Neural cell (in vitro differentiated cells): ENCODE results near the gene ODC1. TPM values are rescaled to one million over a fixed set of nuclear protein-coding genes. Genes with fewer than 3 reads are reported as not detected.

Source experiments
- H2AFZ ChIP-seq: fragments of 200-600, 300-800 bp; sonication (generic), shearing (Covaris generic); 2 replicates; pipeline ENCODE4 v1.6.0; 2014; ENCODE audit warnings: low read depth, mild to moderate bottlenecking, antibody characterized with exemption, low read length, moderate library complexity
- H3F3A ChIP-seq: fragments of 200-600 bp; shearing (Covaris generic); 2 replicates; pipeline ENCODE4 v1.6.1; 2016; ENCODE audit warnings: mild to moderate bottlenecking, moderate library complexity, mixed read lengths, antibody characterized with exemption, low read length; ENCODE audit not compliant: insufficient read depth, poor library complexity, severe bottlenecking
- H3K27ac ChIP-seq: fragments of 200-600, 300-800 bp; sonication (generic), shearing (Covaris generic); 2 replicates; pipeline ENCODE4 v1.5.1; 2014; ENCODE audit warnings: mild to moderate bottlenecking, low read length, moderate library complexity
- H3K27me3 ChIP-seq: fragments of 300-800, 200-600 bp; sonication (generic), shearing (Covaris generic); 2 replicates; pipeline ENCODE4 v1.6.0; 2014; ENCODE audit warnings: mild to moderate bottlenecking, low read depth, low read length, moderate library complexity; ENCODE audit not compliant: insufficient read depth
- H3K36me3 ChIP-seq: fragments of 300-800, 200-600 bp; sonication (generic), shearing (Covaris generic); 2 replicates; pipeline ENCODE4 v1.5.1; 2014; ENCODE audit warnings: mild to moderate bottlenecking, antibody characterized with exemption, low read length, moderate library complexity; ENCODE audit not compliant: insufficient read depth
- H3K4me2 ChIP-seq: fragments of 300-800, 200-600 bp; sonication (generic), shearing (Covaris generic); 2 replicates; pipeline ENCODE4 v1.6.0; 2014; ENCODE audit warnings: mild to moderate bottlenecking, low read length
- H3K4me3 ChIP-seq: fragments of 300-800, 200-600 bp; sonication (generic), shearing (Covaris generic); 2 replicates; pipeline ENCODE4 v1.5.1; 2014; ENCODE audit warnings: mild to moderate bottlenecking, low read length, moderate library complexity
- H3K79me2 ChIP-seq: fragments of 200-600 bp; shearing (Covaris generic); replicated peaks from 2 replicates; pipeline ENCODE4 v1.6.0; 2014; ENCODE audit warnings: mild to moderate bottlenecking, low read length, moderate library complexity; ENCODE audit not compliant: insufficient read depth
- H3K9ac ChIP-seq: fragments of 300-800, 200-600 bp; sonication (generic), shearing (Covaris generic); 2 replicates; pipeline ENCODE4 v1.6.1; 2016; ENCODE audit warnings: mild to moderate bottlenecking, low read length, mixed read lengths
- H3K9me2 ChIP-seq: fragments of 200-600 bp; shearing (Covaris generic); 2 replicates; pipeline ENCODE4 v1.6.1; 2016; ENCODE audit warnings: mild to moderate bottlenecking, low read length, mixed read lengths; ENCODE audit not compliant: insufficient read depth
- H3K9me3 ChIP-seq: fragments of 200-600, 300-800 bp; sonication (generic), shearing (Covaris generic); 2 replicates; pipeline ENCODE4 v1.6.1; 2016; ENCODE audit warnings: mild to moderate bottlenecking, mixed run types, low read length, moderate library complexity, mixed read lengths
- H4K20me1 ChIP-seq: fragments of 200-600 bp; shearing (Covaris generic); 2 replicates; pipeline ENCODE4 v1.6.1; 2016; ENCODE audit warnings: mild to moderate bottlenecking, mixed run types; ENCODE audit not compliant: insufficient read depth
- CTCF ChIP-seq: fragments of 450-650 bp; IDR thresholded peaks from 2 replicates; pipeline ENCODE4 v1.5.1; 2014; ENCODE audit warnings: antibody characterized with exemption, mild to moderate bottlenecking, moderate library complexity; ENCODE audit not compliant: poor library complexity, severe bottlenecking
- EP300 ChIP-seq: fragments of 450-650 bp; conservative IDR thresholded peaks from 2 replicates; pipeline ENCODE4 v1.6.1; 2014; ENCODE audit warnings: antibody characterized with exemption, mild to moderate bottlenecking, moderate library complexity; ENCODE audit not compliant: poor library complexity, severe bottlenecking
- EZH2 ChIP-seq: fragments of 200-600, 300-800 bp; shearing (Covaris generic), sonication (generic); IDR thresholded peaks from 2 replicates; pipeline ENCODE4 v1.6.1; 2014; ENCODE audit warnings: antibody characterized with exemption, low read length, borderline replicate concordance, mild to moderate bottlenecking; ENCODE audit not compliant: insufficient read depth, poor library complexity, severe bottlenecking
- MXI1 ChIP-seq: fragments of 450-650 bp; conservative IDR thresholded peaks from 2 replicates; pipeline ENCODE4 v1.6.1; 2014; ENCODE audit warnings: antibody characterized with exemption, mild to moderate bottlenecking; ENCODE audit not compliant: poor library complexity, severe bottlenecking
- POLR2AphosphoS5 ChIP-seq: IDR thresholded peaks from 2 replicates; pipeline ENCODE4 v1.6.1; 2012
- RAD21 ChIP-seq: fragments of 450-650 bp; conservative IDR thresholded peaks from 2 replicates; pipeline ENCODE4 v1.6.1; 2014; ENCODE audit warnings: antibody characterized with exemption, mild to moderate bottlenecking, moderate library complexity
- SMC3 ChIP-seq: fragments of 450-650 bp; conservative IDR thresholded peaks from 2 replicates; pipeline ENCODE4 v1.6.1; 2014; ENCODE audit warnings: antibody characterized with exemption, mild to moderate bottlenecking, moderate library complexity; ENCODE audit not compliant: poor library complexity
- TAF1 ChIP-seq: IDR thresholded peaks from 2 replicates; pipeline ENCODE4 v1.6.1; 2012; ENCODE audit warnings: low read depth
- polyA plus RNA-seq: library from polyadenylated mRNA; depleted of rRNA; stranded (reverse); fragments of >200 nt; gene quantifications from 2 replicates; pipeline ENCODE4 v1.2.3, GENCODE V29; 2014
- TF ChIP-seq, protein P1 (sequence below): IDR thresholded peaks from 2 replicates; pipeline ENCODE4 v1.6.1; 2012; ENCODE audit warnings: borderline replicate concordance

Gene ODC1
- polyA plus RNA-seq, 1 donor from 2014 or later, result 1,107 TPM

DNA sequence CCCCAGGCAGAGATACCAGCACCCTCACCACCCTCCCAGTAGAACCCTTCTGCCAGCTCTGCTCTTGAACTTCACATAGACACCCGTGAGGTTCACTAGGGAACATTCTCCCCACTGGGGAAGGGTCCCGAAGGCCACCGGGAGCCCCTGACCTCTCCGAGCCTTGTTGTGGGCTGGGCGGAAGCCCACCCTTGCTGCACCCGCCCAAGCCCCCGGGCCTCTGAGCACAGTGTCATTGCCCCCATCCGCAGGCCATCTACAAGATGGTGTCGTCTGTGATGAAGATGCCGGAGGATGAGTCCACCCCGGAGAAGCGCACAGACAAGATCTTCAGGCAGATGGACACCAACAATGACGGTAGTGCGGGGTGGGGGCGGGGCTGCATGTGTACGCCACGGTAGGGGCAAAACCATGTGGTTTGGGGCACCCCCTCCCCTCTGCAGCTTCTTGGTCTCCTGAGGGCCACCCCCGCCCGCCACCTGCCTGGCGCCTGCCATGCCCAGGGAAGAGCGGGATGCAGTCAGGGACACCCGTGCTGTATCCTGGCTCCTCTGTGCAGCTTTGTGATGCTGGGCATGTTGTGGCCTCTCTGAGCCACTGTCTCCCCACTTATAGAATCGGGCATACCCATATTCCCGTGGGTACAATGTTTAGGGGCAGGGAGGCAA is 25.3 kb downstream of the ODC1 start:
- H3K27ac ChIP-seq, result no peak overlapping the region
- TF ChIP-seq RAD21 (no peak), TAF1 (no peak), SMC3 (no peak), CTCF (no peak)
- no peaks in the 10 kb centered on the region for H3K36me3 ChIP-seq
- H2AFZ ChIP-seq, result no peak overlapping the region
- no peak overlapping the region for H3K4me2 ChIP-seq
- no peaks in the 10 kb centered on the region for H3K9me2 ChIP-seq
- no peak overlapping the region for H3K4me3 ChIP-seq
- H3K79me2 ChIP-seq, result no peaks in the 10 kb centered on the region
- no peaks in the 10 kb centered on the region for H4K20me1 ChIP-seq
- no peaks in the 10 kb centered on the region for H3K9me3 ChIP-seq
- no peaks in the 10 kb centered on the region for H3K27me3 ChIP-seq
- no peak overlapping the region for H3K9ac ChIP-seq
- H3F3A ChIP-seq, result no peaks in the 10 kb centered on the region

DNA sequence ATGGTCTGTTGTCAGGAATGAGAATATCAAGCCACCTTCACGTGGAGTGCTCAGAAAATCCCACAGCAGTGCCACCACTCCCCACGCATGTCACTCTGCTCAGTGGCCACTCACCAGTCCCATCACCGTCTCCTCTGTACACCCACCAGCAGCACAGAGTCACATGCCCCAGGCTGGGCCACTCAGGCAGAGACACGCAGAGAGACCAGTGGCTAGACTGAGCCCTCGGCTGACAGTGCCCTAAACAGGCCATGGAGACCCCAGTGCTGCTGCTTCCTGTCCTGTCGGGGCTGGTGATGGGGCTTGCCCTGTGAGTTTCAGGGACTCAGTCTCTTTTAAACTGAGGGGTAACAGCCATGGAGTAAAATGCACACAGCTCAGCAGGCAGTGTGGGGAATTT is 25.9 kb downstream of the ODC1 start:
- H2AFZ ChIP-seq, result no peak overlapping the region
- TF ChIP-seq MXI1 (no peak), TAF1 (no peak), EZH2 (no peak), EP300 (no peak), CTCF (no peak), SMC3 (no peak), RAD21 (no peak), POLR2AphosphoS5 (no peak)
- TF ChIP-seq, protein P1, sequence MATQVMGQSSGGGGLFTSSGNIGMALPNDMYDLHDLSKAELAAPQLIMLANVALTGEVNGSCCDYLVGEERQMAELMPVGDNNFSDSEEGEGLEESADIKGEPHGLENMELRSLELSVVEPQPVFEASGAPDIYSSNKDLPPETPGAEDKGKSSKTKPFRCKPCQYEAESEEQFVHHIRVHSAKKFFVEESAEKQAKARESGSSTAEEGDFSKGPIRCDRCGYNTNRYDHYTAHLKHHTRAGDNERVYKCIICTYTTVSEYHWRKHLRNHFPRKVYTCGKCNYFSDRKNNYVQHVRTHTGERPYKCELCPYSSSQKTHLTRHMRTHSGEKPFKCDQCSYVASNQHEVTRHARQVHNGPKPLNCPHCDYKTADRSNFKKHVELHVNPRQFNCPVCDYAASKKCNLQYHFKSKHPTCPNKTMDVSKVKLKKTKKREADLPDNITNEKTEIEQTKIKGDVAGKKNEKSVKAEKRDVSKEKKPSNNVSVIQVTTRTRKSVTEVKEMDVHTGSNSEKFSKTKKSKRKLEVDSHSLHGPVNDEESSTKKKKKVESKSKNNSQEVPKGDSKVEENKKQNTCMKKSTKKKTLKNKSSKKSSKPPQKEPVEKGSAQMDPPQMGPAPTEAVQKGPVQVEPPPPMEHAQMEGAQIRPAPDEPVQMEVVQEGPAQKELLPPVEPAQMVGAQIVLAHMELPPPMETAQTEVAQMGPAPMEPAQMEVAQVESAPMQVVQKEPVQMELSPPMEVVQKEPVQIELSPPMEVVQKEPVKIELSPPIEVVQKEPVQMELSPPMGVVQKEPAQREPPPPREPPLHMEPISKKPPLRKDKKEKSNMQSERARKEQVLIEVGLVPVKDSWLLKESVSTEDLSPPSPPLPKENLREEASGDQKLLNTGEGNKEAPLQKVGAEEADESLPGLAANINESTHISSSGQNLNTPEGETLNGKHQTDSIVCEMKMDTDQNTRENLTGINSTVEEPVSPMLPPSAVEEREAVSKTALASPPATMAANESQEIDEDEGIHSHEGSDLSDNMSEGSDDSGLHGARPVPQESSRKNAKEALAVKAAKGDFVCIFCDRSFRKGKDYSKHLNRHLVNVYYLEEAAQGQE, result no peak
- H3K9me2 ChIP-seq, result no peaks in the 10 kb centered on the region
- no peaks in the 10 kb centered on the region for H3K27me3 ChIP-seq
- no peak overlapping the region for H3K4me2 ChIP-seq
- H3K36me3 ChIP-seq, result no peaks in the 10 kb centered on the region
- no peak overlapping the region for H3K4me3 ChIP-seq
- H3K9me3 ChIP-seq, result no peaks in the 10 kb centered on the region
- no peaks in the 10 kb centered on the region for H4K20me1 ChIP-seq
- H3K9ac ChIP-seq, result no peak overlapping the region
- H3F3A ChIP-seq, result no peaks in the 10 kb centered on the region
- H3K79me2 ChIP-seq, result no peaks in the 10 kb centered on the region
- H3K27ac ChIP-seq, result no peak overlapping the region
